Fibroblast of skin of abdomen (primary cell): ENCODE results near the gene PPP1R3A.

Source experiments
- DNase-seq: peaks from one replicate; pipeline ENCODE4 v3.0.0-alpha.2; 2013

PPP1R3A gene

DNA sequence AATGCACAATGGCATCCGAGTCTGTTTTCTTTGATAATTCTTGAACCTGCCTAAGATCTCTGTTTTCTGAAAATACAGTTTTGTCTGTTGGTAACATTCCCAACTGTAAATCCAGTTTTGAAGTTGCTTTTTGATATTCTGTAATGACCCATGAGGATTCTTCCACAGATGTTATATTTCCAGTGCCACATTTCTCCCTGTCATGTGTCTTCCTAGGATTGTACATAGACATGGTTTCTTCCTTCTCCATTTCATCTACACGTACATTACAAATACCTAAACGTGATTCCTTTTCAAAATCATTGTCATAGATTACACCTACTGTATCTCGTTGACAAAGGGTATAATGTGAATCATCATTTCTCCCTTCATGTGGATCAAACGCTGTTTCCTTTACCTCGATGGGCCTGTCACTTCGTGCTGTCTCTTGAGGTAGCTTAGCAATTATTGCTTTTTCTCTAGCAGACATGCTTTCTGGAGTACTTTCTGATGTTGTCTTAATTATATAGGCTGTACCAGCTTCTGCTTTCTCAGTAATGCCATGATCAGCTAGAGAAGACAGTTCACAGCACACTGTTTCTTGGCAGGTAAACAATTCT, 40.3 kb downstream of the PPP1R3A start:
- DNase-seq: no peak

DNA sequence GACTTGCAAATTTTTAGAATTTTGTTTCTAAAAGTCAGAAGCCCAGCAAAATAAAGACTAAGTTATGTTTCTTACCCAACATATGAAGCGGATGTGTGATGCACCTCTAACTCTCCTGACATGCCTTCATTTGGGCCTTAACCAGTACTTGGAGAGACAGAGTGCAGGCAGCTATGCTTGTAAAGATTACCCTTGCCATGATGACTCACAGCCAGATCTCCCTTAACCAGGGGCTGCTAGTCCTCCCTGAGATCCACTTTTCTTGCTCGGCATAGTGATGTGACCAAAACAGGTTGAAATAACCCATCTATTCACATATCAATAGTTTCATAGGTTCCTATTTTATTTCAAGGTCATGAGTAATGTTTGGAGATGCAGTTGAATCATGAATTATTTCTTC, 43.6 kb downstream of the PPP1R3A start:
- no peak for DNase-seq

DNA sequence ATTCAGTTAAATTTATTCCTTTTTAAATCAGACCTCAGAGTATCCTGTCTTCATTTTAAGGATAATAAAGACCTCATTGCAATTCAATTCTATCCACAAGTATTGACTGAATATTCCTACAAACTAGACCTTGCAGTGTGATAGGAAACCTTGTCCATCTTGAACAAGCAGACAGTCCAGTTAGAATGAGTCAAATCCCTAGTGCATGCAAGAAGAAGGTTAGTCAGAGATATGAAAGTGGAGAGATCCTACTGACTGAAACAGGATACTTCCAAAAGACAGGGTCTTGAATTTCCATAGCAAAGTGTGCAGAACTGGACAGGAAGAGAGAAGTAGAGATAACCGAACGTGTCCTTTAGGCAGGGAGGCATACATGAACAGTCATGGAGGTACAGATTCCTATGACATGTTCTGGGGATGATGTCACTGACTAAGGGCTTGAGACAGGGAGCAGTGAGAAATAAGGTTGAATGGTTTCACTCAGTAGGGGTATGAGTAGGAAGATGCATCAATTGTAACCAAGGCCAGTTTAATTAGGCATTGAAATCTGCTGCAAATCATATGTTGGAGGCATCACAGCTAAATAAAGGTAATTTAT, 45.2 kb downstream of the PPP1R3A start:
- DNase-seq: no peak

GRCh38 chr7:113872981-113873380, 45.8 kb downstream of the PPP1R3A start:
- DNase-seq: no peak

DNA sequence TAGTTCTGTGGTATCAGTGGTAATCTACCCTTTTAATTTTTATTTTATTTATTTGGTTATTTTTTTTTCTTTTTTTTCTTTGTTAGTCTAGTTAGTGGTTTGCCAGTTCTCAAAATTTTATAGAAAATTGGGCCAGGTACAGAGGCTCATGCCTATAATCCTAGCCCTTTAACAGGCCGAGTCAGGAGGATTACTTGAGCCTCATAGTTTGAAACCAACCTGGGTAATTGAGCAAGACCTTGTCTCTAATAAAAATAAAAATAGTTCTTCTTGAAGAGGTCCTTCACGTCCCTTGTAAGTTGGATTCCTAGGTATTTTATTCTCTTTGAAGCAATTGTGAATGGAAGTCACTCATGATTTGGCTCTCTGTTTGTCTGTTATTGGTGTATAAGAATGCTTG, 51.5 kb downstream of the PPP1R3A start:
- no peak for DNase-seq

GRCh38 chr7:113856010-113856409, 62.8 kb downstream of the PPP1R3A start:
- no peak for DNase-seq

DNA sequence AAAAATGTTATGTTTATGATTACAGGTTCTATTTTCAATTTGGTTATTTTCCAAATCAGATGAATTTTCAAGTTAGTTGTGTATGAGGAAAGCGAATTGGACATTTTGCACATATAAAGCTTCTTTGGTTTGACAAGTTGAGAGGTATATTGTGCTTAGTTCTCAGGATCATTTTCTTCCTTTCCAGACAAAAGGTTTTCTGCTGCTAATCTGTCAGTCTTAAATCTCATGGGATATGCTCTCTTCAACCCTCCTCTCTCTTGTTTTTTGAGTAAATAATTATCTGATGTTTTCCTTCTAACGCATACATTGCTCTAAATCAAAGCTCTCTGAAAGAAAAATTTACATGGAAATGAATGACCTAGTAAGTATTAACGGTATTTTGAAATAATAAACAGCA, 77.9 kb downstream of the PPP1R3A start:
- DNase-seq: no peak

GRCh38 chr7:113835367-113835766, 83.4 kb downstream of the PPP1R3A start:
- DNase-seq: no peak

- DNase-seq: no peak
Measured at GRCh38 chr7:113832196-113832745, 86.5 kb downstream of the PPP1R3A start.

- DNase-seq: no peak
Measured at GRCh38 chr7:113831556-113831955, 87.3 kb downstream of the PPP1R3A start.

GRCh38 chr7:113828581-113828980, 90.2 kb downstream of the PPP1R3A start:
- no peak for DNase-seq
